ENCODE results near the gene CAMK2A. TPM values are rescaled to one million over a fixed set of nuclear protein-coding genes. Genes with fewer than 3 reads are reported as not detected.

CAMK2A gene
- total and polyA plus RNA-seq, 2 experiments from 2014 or later, result 0.18 TPM; not detected in 1

- H3K27ac ChIP-seq (ENCODE audit: low read depth), result no peak overlapping the region
Observed at GRCh38 chr5:150254363-150254762, 35.2 kb downstream of the CAMK2A start.

More at GRCh38 chr5:150254363-150254762, 35.2 kb downstream of the CAMK2A start:
- peaks cover 7% of the 10 kb centered on the region for H3K27me3 Mint-ChIP-seq (ENCODE audit: insufficient read depth, low read depth, poor library complexity)
- no peaks in the 10 kb centered on the region for H3K36me3 Mint-ChIP-seq (ENCODE audit: low read depth)
- peaks cover 7% of the 10 kb centered on the region for H3K4me1 Mint-ChIP-seq
- H4K20me1 ChIP-seq (replicated peaks; ENCODE audit: insufficient read depth), result no peaks in the 10 kb centered on the region
- ATAC-seq (no peak), DNase-seq (ENCODE audit: low spot score) (no peak)
- H3F3A ChIP-seq (replicated peaks; ENCODE audit: low read depth), result no peaks in the 10 kb centered on the region
- peaks cover 6% of the 10 kb centered on the region; the same call in 1 of the 2 replicates for H3K4me1 ChIP-seq (ENCODE audit: insufficient read depth)
- TF ChIP-seq ZNF462 (CRISPR knock-in tag; IDR thresholded peaks at IDR 0.05) (no peak), REST (IDR thresholded peaks at IDR 0.05; ENCODE audit: unreplicated experiment) (no peak), ZNF331 (CRISPR knock-in tag; IDR thresholded peaks at IDR 0.05; ENCODE audit: low read depth) (no peak), ETS1 (IDR thresholded peaks at IDR 0.05) (no peak), CREB1 (CRISPR knock-in tag; IDR thresholded peaks at IDR 0.05; ENCODE audit: low read depth) (no peak)
- no peaks in the 10 kb centered on the region for H3K27me3 ChIP-seq (ENCODE audit: insufficient read depth)
- no peaks in the 10 kb centered on the region for H3K36me3 ChIP-seq (ENCODE audit: insufficient read depth)
- no peak overlapping the region for H2AFZ ChIP-seq
- no peak overlapping the region for H3K4me3 Mint-ChIP-seq
- no peaks in the 10 kb centered on the region for H3K79me2 ChIP-seq (replicated peaks; ENCODE audit: insufficient read depth)
- H3K9me2 ChIP-seq (ENCODE audit: insufficient read depth), result no peaks in the 10 kb centered on the region
- H3K9me3 Mint-ChIP-seq, result no peaks in the 10 kb centered on the region
- no peak overlapping the region for H3K4me2 ChIP-seq
- no peak overlapping the region for H3K4me3 ChIP-seq
- no peak overlapping the region for H3K27ac Mint-ChIP-seq
